RWPE2 (cell line): ENCODE measurements around the gene CDK10.

Experiments used
- ATAC-seq: fragments of 200-7000 bp; cut with Tn5 transposase; 3 replicates; pipeline ENCODE4 v1.9.1; 2021; ENCODE audit warnings: low read depth
- DNase-seq: peaks from one replicate; pipeline ENCODE4 v3.0.0-alpha.2; 2020; ENCODE audit warnings: low spot score
- H3K27ac ChIP-seq: fragments of 450-650 bp; 2 replicates; pipeline ENCODE4 v1.5.1; 2017; ENCODE audit warnings: mild to moderate bottlenecking; ENCODE audit not compliant: poor library complexity, severe bottlenecking
- H3K27me3 ChIP-seq: fragments of 250-450 bp; sonication (Bioruptor Pico); 2 replicates; pipeline ENCODE4 v1.5.1; 2021; ENCODE audit warnings: mild to moderate bottlenecking, moderate library complexity; ENCODE audit not compliant: insufficient read depth, poor library complexity, severe bottlenecking
- H3K36me3 ChIP-seq: fragments of 250-450 bp; sonication (Bioruptor Pico); 2 replicates; pipeline ENCODE4 v1.5.1; 2020; ENCODE audit warnings: low read depth, mild to moderate bottlenecking, moderate library complexity
- H3K4me1 ChIP-seq: fragments of 250-450 bp; sonication (Bioruptor Pico); 2 replicates; pipeline ENCODE4 v1.5.1; 2021; ENCODE audit warnings: mild to moderate bottlenecking, moderate library complexity; ENCODE audit not compliant: insufficient read depth, poor library complexity, severe bottlenecking
- H3K4me3 ChIP-seq: fragments of 250-450 bp; sonication (Bioruptor Pico); 2 replicates; pipeline ENCODE4 v1.5.1; 2021; ENCODE audit warnings: mild to moderate bottlenecking, moderate library complexity; ENCODE audit not compliant: severe bottlenecking
- H3K9me3 ChIP-seq: fragments of 250-450 bp; sonication (Bioruptor Pico); 2 replicates; pipeline ENCODE4 v1.5.1; 2021; ENCODE audit warnings: mild to moderate bottlenecking, moderate library complexity; ENCODE audit not compliant: severe bottlenecking
- CTCF ChIP-seq: fragments of 450-650 bp; IDR thresholded peaks from one replicate; pipeline ENCODE4 v1.5.1; 2017; ENCODE audit warnings: mild to moderate bottlenecking, moderate library complexity; ENCODE audit not compliant: poor library complexity, severe bottlenecking

The CDK10 gene

DNA sequence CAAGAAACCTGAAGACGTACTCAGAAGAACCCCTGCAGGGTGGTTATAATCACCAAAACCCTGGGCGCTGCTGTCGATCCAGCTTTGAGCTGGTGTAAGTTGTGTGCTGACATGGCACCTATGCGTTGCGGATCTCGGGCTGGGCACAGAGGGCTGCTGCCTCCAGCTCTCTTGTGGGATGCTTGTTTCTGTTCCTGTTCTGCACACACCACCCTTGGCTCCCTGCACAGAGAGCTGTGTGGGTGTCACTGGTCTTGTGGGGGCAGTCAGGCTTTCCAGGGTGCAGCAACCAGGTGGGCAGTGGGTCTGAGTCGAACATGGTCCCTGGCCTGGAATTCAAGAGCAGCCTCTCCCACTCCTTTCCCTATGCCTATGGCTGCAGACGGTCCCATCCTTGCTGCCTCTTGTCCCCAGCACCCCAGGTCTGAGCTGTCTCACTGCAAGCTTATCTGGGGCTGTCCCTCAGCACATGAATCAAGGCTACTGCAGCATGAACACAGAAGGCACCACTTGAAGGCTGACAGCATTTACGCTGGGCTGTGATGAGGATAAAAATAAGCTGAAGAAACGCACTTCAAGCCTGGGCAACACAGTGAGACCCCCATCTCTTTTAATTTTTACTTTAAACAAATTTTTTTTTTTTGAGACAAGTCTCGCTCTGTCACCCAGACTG is 55.0 kb downstream of the CDK10 start:
- Histone ChIP-seq H3K27ac (no peak overlapping the region), H3K9me3 (no peaks in the 10 kb centered on the region)

GRCh38 chr16:89742948-89743347 is 56.5 kb downstream of the CDK10 start:
- H3K9me3 ChIP-seq, result no peaks in the 10 kb centered on the region
- no peak for TF ChIP-seq CTCF
- H3K27me3 ChIP-seq, result no peaks in the 10 kb centered on the region
- no peak overlapping the region for H3K4me3 ChIP-seq
- ATAC-seq (no peak), DNase-seq (no peak)
- peaks cover 90% of the 10 kb centered on the region for H3K36me3 ChIP-seq
- no peaks in the 10 kb centered on the region for H3K4me1 ChIP-seq
- H3K27ac ChIP-seq, result no peak overlapping the region

More for the DNA sequence above, 55.0 kb downstream of the CDK10 start:
- Histone ChIP-seq H3K27me3 (no peaks in the 10 kb centered on the region), H3K4me3 (no peak overlapping the region), H3K36me3 (peaks cover 90% of the 10 kb centered on the region), H3K4me1 (no peaks in the 10 kb centered on the region)
- ATAC-seq (0 out of 3 replicates have a peak, but pooled peaks have one; percentile 4), DNase-seq (no peak)
- TF ChIP-seq CTCF, result no peak

GRCh38 chr16:89744813-89745212 is 58.3 kb downstream of the CDK10 start:
- Histone ChIP-seq H3K4me1 (no peaks in the 10 kb centered on the region), H3K27me3 (no peaks in the 10 kb centered on the region), H3K9me3 (no peaks in the 10 kb centered on the region), H3K36me3 (peaks cover 91% of the 10 kb centered on the region), H3K4me3 (no peak overlapping the region), H3K27ac (no peak overlapping the region)
- DNase-seq (peak; percentile 65), ATAC-seq (no peak)
- TF ChIP-seq CTCF, result no peak
